GM10248 (cell line): ENCODE results near the gene UTS2R.
"Not testable (repeated sequence)": the region's sequence is repeated elsewhere in the genome, so short reads cannot be mapped to it uniquely, and the experiment has no call there.

Experiments
- CTCF ChIA-PET: fragments of 300-600 bp; sonication (Branson Sonifier 250); formaldehyde crosslinking; extraction: SDS; loops from one replicate; lab custom pipeline; 2021; ENCODE audit warnings: antibody characterized with exemption; lab: Yijun Ruan, JAX
- POLR2A ChIA-PET: fragments of 350-650 bp; sonication (Branson Sonifier 250); formaldehyde crosslinking; extraction: SDS; loops from one replicate; lab custom pipeline; 2020; ENCODE audit warnings: antibody characterized with exemption; lab: Yijun Ruan, JAX
- DNase-seq: peaks from one replicate; pipeline ENCODE4 v3.0.0; 2012; ENCODE audit errors: extremely low spot score
- CTCF ChIP-seq: IDR thresholded peaks from 2 replicates; pipeline ENCODE4 v1.5.1; 2012; ENCODE audit warnings: mild to moderate bottlenecking, low read depth; ENCODE audit errors: extremely low read depth, missing control alignments, control extremely low read depth

Gene UTS2R

GRCh38 chr17:82343560-82343959 is 28.0 kb upstream of the UTS2R start:
- POLR2A ChIA-PET: interaction anchor here (0.6 kb wide), 1 partner anchor 43 kb away, joined by 4 read pairs; no protein-coding TSS in a partner anchor
- no peak for DNase-seq
- no peak for TF ChIP-seq CTCF
- CTCF ChIA-PET: interaction anchor here (0.7 to 1.2 kb wide), 4 partner anchors 9 to 44 kb away, joined by 3 to 4 read pairs (median 3); no protein-coding TSS in a partner anchor

GRCh38 chr17:82344175-82344907 is 27.2 kb upstream of the UTS2R start:
- no peak for TF ChIP-seq CTCF
- DNase-seq: no peak
- CTCF ChIA-PET: interaction anchor here (0.7 to 1.2 kb wide), 6 partner anchors 9 to 209 kb away, joined by 3 to 4 read pairs (median 3); no protein-coding TSS in a partner anchor
- POLR2A ChIA-PET: no interaction called here

- POLR2A ChIA-PET: no interaction called here
Measured at GRCh38 chr17:82345151-82345976, 26.2 kb upstream of the UTS2R start.

DNA sequence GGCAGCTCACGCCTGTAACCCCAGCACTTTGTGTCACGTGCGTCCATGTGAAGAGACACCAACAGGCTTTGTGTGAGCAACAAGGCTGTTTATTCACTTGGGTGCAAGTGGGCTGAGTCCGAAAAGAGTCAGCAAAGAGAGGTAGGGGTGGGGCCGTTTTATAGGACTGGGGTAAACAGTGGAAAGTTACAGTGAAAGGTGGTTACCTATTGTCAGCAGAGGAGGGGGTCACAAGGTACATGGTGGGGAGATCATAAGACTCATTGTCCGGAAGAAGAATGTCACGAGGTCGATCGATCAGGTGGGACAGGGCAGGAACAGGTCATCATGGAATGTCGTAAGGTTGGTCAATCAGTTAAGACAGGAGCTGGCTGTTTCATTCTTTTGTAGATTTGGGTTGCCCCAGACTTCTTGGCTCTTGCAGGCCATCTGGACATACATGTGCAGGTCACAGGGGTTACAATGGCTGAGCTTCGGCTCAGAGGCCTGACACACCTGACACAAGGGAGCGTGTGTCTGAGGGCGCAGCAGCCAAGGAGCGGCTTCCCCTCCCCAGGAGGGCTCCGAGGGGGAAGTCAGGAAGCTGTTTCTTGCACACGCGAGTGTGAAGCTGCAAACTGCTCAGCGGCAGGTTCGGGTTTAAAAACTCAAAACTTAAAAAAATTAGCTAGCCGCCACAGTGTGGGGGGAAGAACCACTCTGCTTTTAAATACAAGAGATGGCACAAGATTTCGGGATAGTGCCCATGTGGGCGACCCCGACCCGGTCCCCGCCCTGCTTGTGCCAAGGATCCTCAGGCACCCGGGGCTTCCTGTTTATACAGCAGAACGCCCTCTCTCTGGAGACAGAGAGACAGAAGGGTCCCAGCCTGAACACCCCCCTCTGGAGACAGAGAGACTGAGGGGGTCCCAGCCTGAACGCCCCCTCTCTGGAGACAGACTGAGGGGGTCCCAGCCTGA is 24.9 kb upstream of the UTS2R start:
- ChIA-PET CTCF (interaction anchor here (0.7 to 1.2 kb wide), 4 partner anchors 11 to 37 kb away, joined by 3 to 4 read pairs (median 3); no protein-coding TSS in a partner anchor), POLR2A (no interaction called here)
- TF ChIP-seq CTCF: no peak
- no peak for DNase-seq

More at GRCh38 chr17:82345151-82345976, 26.2 kb upstream of the UTS2R start:
- DNase-seq: no peak
- no peak for TF ChIP-seq CTCF
- CTCF ChIA-PET: interaction anchor here (0.7 to 1.0 kb wide), 2 partner anchors 20 to 208 kb away, joined by 3 read pairs; no protein-coding TSS in a partner anchor

GRCh38 chr17:82347994-82348393 is 23.6 kb upstream of the UTS2R start:
- POLR2A ChIA-PET, DNase-seq: not testable (repeated sequence)
- CTCF ChIA-PET: interaction anchor here (3.0 kb wide), 1 partner anchor 10 kb away, joined by 9 read pairs; the partner anchor contains the start of gene TEX19

DNA sequence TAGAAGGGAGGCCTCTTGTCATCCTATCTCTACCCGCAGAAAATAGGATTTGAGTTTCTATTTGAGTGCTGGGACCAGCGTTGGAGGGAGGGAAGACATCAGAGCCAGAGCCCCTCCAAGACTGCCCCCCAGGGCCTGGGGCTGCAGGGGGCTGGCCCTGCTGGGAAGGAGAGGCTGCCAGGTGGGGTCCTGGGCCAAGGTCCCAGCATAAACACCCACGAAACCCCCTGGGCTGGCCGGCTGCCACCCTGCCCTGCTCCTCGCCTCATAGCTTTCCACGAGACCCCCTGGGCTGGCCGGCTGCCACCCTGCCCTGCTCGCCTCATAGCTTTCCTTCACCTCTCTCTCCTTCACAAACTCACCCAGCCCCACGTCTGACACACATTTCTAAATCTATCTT is 23.1 kb upstream of the UTS2R start:
- no peak for DNase-seq
- ChIA-PET CTCF (interaction anchor here (1.0 to 3.0 kb wide), 2 partner anchors 10 to 203 kb away, joined by 3 to 9 read pairs; partner anchors contain the start of gene TEX19), POLR2A (no interaction called here)
- TF ChIP-seq CTCF: no peak
